Natural killer cell (primary cell): ENCODE results near the gene ZFR2. TPM values are rescaled to one million over a fixed set of nuclear protein-coding genes. Genes with fewer than 3 reads are reported as not detected.

ENCODE experiments used
- ATAC-seq, 3 donors: fragments of 150-1000 bp in 2 of 3; fragments of 200-7000 bp in 1 of 3; cut with Tn5 transposase; 1 replicate in 1 of 3; 2 replicates in 2 of 3; pipeline ENCODE4 v1.10.0; 2021; ENCODE audit warnings: mild to moderate bottlenecking in 2 of 3, moderate library complexity in 2 of 3
- DNase-seq, 2 donors: peaks; one replicate each; pipeline versions ENCODE4 v3.0.0 to v3.0.0-alpha.2; 2013 to 2021; ENCODE audit warnings: mixed read lengths in 1 of 2
- H3K27ac ChIP-seq: one replicate; pipeline ENCODE4 v1.5.1; 2013; ENCODE audit warnings: mild to moderate bottlenecking, low read length
- H3K27me3 ChIP-seq: one replicate; pipeline ENCODE4 v1.6.1; 2013; ENCODE audit warnings: low read length; ENCODE audit not compliant: control insufficient read depth, insufficient read depth
- H3K36me3 ChIP-seq: one replicate; pipeline ENCODE4 v1.6.1; 2013; ENCODE audit warnings: low read length; ENCODE audit not compliant: control insufficient read depth, insufficient read depth
- H3K4me1 ChIP-seq: one replicate; pipeline ENCODE4 v1.6.1; 2013; ENCODE audit warnings: low read length; ENCODE audit not compliant: control insufficient read depth, insufficient read depth
- H3K4me3 ChIP-seq: one replicate; pipeline ENCODE4 v1.5.1; 2013; ENCODE audit warnings: low read length
- H3K9me3 ChIP-seq: one replicate; pipeline ENCODE4 v1.6.1; 2013; ENCODE audit warnings: low read length; ENCODE audit not compliant: control insufficient read depth, insufficient read depth
- H3K27ac Mint-ChIP-seq, 2 donors: one replicate each; pipeline ENCODE4 v1.8.0; 2022; ENCODE audit warnings: mild to moderate bottlenecking in 2 of 2, mixed read lengths in 2 of 2, moderate library complexity in 1 of 2
- H3K27me3 Mint-ChIP-seq, 2 donors: one replicate each; pipeline ENCODE4 v1.8.0; 2022; ENCODE audit warnings: low read depth in 2 of 2, mixed read lengths in 2 of 2
- H3K36me3 Mint-ChIP-seq: one replicate; pipeline ENCODE4 v1.8.0; 2022; ENCODE audit warnings: mixed read lengths
- H3K4me1 Mint-ChIP-seq, 2 donors: one replicate each; pipeline ENCODE4 v1.8.0; 2022; ENCODE audit warnings: mixed read lengths in 2 of 2
- H3K4me3 Mint-ChIP-seq: one replicate; pipeline ENCODE4 v1.8.0; 2022; ENCODE audit warnings: mild to moderate bottlenecking, moderate library complexity, mixed read lengths
- H3K9me3 Mint-ChIP-seq, 2 donors: one replicate each; pipeline ENCODE4 v1.8.0; 2022; ENCODE audit warnings: mixed read lengths in 2 of 2
- WGBS: methylation state at CpG from one replicate; pipeline ENCODE4 v1.1.7; 2013; ENCODE audit warnings: missing lambda C conversion rate; ENCODE audit not compliant: insufficient coverage; 5-methylcytosine and 5-hydroxymethylcytosine counted together
- intact Hi-C: fragments of 100-400 bp; cut with micrococcal nuclease; formaldehyde crosslinking; loops from one replicate; pipeline ENCODE4 v1.14.2; 2022
- total RNA-seq, 4 donors: library from RNA; stranded (reverse); fragments of 120-200 nt in 1 of 4; gene quantifications; one replicate each; pipeline versions ENCODE4 v1.2.3 to v1.2.4, GENCODE V29; 2013 to 2022
- TF ChIP-seq, protein P1 (sequence below): fragments of 200-600 bp; IDR thresholded peaks from one replicate; pipeline ENCODE4 v1.8.0; 2022; ENCODE audit warnings: antibody characterized with exemption

Gene ZFR2
- total RNA-seq, 3 donors from 2014 or later (not counting 1 experiment from before 2014, with no cell fraction given): 1.6 to 4.4 (median 1.7) TPM

DNA sequence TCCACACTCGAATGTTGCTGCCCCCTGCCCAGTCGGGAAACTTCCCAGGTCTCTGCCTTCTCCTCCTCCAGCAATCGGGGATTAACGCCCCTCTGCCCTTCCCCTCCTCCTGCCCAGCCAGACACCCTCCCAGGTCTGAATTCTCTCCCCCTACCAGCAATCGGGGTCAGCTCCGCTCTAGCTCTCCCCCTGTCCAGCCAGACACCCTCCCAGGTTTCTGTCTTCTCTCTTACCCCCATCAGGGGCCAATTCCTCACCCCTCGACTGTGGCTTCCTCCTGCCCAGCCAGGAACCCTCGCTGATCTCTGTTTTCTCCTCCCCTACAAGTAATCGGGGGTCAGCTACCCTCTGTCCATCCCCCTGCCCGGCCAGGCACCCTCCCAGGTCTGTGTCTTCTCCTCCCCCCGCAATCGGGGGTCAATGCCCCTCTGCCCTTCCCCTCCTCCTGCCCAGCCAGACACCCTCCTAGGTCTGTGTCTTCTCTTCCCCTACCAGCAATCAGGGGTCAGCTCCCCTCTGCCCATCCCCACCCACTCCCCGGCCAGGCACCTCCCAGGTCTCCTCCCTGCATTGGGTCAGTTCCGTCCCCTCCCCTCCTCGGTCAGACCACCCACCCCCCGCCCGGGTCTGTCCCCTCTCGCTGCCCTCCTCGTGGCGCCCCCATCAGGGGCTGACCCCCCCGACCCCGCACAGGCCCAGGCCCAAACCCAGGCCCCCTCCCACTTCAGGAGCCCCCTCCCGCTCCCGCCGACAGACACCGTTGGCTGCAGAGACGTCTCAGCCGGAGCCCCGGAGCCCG, 668 bp downstream of the ZFR2 start:
- no peaks in the 10 kb centered on the region for H3K36me3 ChIP-seq
- 15% methylated on average over 26 of the region's 30 CpGs for WGBS
- no peaks in the 10 kb centered on the region for H3K36me3 Mint-ChIP-seq
- peaks cover 28 to 34% of the 10 kb centered on the region in 2 donors for H3K27me3 Mint-ChIP-seq
- H3K4me3 Mint-ChIP-seq: peak overlapping the region; percentile 35
- H3K4me3 ChIP-seq: no peak overlapping the region
- peaks cover 7% of the 10 kb centered on the region for H3K9me3 ChIP-seq
- intact Hi-C loops: no loop called here
- no peak overlapping the region for H3K27ac ChIP-seq
- peaks cover 0 to 3% of the 10 kb centered on the region in 2 donors for H3K9me3 Mint-ChIP-seq
- TF ChIP-seq, protein P1, sequence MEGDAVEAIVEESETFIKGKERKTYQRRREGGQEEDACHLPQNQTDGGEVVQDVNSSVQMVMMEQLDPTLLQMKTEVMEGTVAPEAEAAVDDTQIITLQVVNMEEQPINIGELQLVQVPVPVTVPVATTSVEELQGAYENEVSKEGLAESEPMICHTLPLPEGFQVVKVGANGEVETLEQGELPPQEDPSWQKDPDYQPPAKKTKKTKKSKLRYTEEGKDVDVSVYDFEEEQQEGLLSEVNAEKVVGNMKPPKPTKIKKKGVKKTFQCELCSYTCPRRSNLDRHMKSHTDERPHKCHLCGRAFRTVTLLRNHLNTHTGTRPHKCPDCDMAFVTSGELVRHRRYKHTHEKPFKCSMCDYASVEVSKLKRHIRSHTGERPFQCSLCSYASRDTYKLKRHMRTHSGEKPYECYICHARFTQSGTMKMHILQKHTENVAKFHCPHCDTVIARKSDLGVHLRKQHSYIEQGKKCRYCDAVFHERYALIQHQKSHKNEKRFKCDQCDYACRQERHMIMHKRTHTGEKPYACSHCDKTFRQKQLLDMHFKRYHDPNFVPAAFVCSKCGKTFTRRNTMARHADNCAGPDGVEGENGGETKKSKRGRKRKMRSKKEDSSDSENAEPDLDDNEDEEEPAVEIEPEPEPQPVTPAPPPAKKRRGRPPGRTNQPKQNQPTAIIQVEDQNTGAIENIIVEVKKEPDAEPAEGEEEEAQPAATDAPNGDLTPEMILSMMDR: no peak
- peaks cover 6% of the 10 kb centered on the region for H3K4me1 ChIP-seq
- DNase-seq: no peak
- peaks cover 0 to 16% of the 10 kb centered on the region in 2 donors for H3K4me1 Mint-ChIP-seq
- H3K27ac Mint-ChIP-seq: no peak overlapping the region
- peaks cover 16% of the 10 kb centered on the region for H3K27me3 ChIP-seq
- no peak for ATAC-seq

DNA sequence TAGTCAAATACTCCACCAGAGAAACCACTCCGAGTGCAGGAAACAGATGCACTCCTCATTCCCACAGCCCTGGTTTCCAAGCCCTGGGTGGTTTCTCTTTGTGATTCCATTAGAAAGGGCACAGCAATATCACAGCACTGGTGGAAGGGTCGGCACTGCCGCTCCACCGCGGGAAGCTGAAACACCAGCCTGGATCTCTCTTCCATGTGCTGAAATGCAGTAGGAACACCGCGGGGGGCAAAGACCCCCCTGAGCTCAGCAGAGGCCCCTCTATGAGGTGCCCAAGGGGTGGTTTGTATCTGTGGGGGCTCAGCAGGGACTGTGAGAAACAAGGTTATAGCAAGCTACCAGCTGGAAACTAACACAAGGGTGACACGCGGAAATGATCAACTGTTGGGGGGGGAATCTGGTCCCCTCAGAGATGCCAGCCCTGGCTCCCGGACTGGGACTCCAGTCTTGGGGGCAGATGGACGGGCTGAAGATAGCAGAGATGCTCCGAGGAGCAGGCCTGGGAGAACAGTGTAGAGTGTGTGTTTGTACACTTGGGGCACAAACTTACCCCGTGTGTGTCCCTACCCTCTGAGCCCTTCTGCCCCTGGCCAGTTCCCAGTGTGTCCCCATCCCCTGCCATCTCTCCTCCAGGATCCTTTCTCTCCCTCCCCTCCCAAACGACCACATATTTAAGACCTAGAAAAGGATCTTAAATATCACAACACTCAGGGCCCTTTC, 1.8 kb downstream of the ZFR2 start:
- DNase-seq (no peak), ATAC-seq (no peak)
- Mint-ChIP-seq H3K4me3 (no peak overlapping the region), H3K27ac (no peak overlapping the region), H3K4me1 (peaks cover 0 to 16% of the 10 kb centered on the region in 2 donors), H3K36me3 (no peaks in the 10 kb centered on the region), H3K27me3 (peaks cover 28 to 34% of the 10 kb centered on the region in 2 donors), H3K9me3 (peaks cover 0 to 3% of the 10 kb centered on the region in 2 donors)
- intact Hi-C loops: no loop called here
- peaks cover 6% of the 10 kb centered on the region for H3K4me1 ChIP-seq
- H3K27me3 ChIP-seq: peaks cover 16% of the 10 kb centered on the region
- H3K4me3 ChIP-seq: no peak overlapping the region
- peaks cover 7% of the 10 kb centered on the region for H3K9me3 ChIP-seq
- 61% methylated on average over 13 of the region's 14 CpGs for WGBS
- H3K36me3 ChIP-seq: no peaks in the 10 kb centered on the region
- H3K27ac ChIP-seq: no peak overlapping the region
- TF ChIP-seq, protein P1: no peak

DNA sequence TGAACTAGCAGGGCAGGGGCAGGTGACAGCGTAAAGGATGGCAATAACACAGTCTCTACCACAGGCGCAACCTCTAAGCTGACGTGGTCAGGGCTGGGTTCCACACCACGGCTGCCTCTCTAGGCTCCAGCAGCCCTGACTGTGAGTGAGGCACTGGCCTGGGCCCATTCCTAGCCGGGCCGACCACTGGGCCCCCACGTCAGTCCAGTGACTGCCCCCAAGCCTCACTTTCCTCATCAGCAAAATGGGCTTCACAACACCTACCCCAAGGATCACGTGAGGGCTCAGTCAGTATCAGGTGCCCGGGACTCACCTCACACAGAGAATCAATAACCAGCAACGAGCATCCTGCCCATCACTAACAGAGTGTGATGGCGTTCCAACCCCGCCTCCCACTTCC, 5.2 kb downstream of the ZFR2 start:
- TF ChIP-seq, protein P1: no peak
- WGBS: 69% methylated on average over 12 of the region's 12 CpGs
- H3K4me3 Mint-ChIP-seq: no peak overlapping the region

More for the DNA sequence above, 5.2 kb downstream of the ZFR2 start:
- DNase-seq (no peak), ATAC-seq (no peak)
- Histone ChIP-seq H3K27ac (no peak overlapping the region), H3K4me1 (no peaks in the 10 kb centered on the region), H3K36me3 (no peaks in the 10 kb centered on the region), H3K27me3 (peaks cover 6% of the 10 kb centered on the region), H3K4me3 (no peak overlapping the region), H3K9me3 (no peaks in the 10 kb centered on the region)
- no peaks in the 10 kb centered on the region for H3K36me3 Mint-ChIP-seq
- intact Hi-C loops: no loop called here
- H3K27ac Mint-ChIP-seq: no peak overlapping the region
- H3K9me3 Mint-ChIP-seq: no peaks in the 10 kb centered on the region
- H3K4me1 Mint-ChIP-seq: peaks cover 0 to 7% of the 10 kb centered on the region in 2 donors
- H3K27me3 Mint-ChIP-seq: peaks cover 20 to 21% of the 10 kb centered on the region in 2 donors
